GM21528 (cell line): Measurements from ENCODE around the gene AMN.

Experiments used
- ATAC-seq: cut with Tn5 transposase; IDR thresholded peaks from one replicate; pipeline ENCODE4 v1.9.1; 2021; ENCODE audit warnings: mild to moderate bottlenecking, moderate library complexity; ENCODE audit not compliant: unreplicated experiment, low FRiP score

AMN gene

GRCh38 chr14:102927346-102927877 lies 4.9 kb downstream of the AMN start:
- ATAC-seq: no peak

GRCh38 chr14:102927878-102928411 lies 5.5 kb downstream of the AMN start:
- ATAC-seq: no peak

- ATAC-seq: peak; percentile 60
Measured at GRCh38 chr14:102928412-102929240, 6.2 kb downstream of the AMN start.

GRCh38 chr14:102929241-102930137 lies 7.0 kb downstream of the AMN start:
- no peak for ATAC-seq

GRCh38 chr14:102930138-102930752 lies 7.8 kb downstream of the AMN start:
- no peak for ATAC-seq

- no peak for ATAC-seq
Measured at GRCh38 chr14:102930753-102931579, 8.5 kb downstream of the AMN start.

GRCh38 chr14:102931580-102932285 lies 9.3 kb downstream of the AMN start:
- no peak for ATAC-seq

- ATAC-seq: no peak
Measured at GRCh38 chr14:102932484-102933248, 10.2 kb downstream of the AMN start.

GRCh38 chr14:102933618-102934231 lies 11.3 kb downstream of the AMN start:
- ATAC-seq: no peak

- no peak for ATAC-seq
Measured at GRCh38 chr14:102935756-102936155, 13.3 kb downstream of the AMN start.

GRCh38 chr14:102937331-102938175 lies 15.1 kb downstream of the AMN start:
- no peak for ATAC-seq

- ATAC-seq: no peak
Measured at GRCh38 chr14:102938191-102938590, 15.7 kb downstream of the AMN start.

GRCh38 chr14:102939329-102939728 lies 16.9 kb downstream of the AMN start:
- ATAC-seq: no peak

GRCh38 chr14:102939820-102940561 lies 17.5 kb downstream of the AMN start:
- no peak for ATAC-seq

- ATAC-seq: no peak
Measured at GRCh38 chr14:102940729-102941362, 18.4 kb downstream of the AMN start.
